Loucy (cell line): ENCODE measurements around the gene PROM2.

Experiments used
- H2AFZ ChIP-seq: fragments of 200-600 bp; sonication (generic); 2 replicates; pipeline ENCODE4 v1.6.0; 2016; ENCODE audit warnings: antibody characterized with exemption, mild to moderate bottlenecking, low read length, moderate library complexity
- H3F3A ChIP-seq: fragments of 200-600 bp; 2 replicates; pipeline ENCODE4 v1.6.0; 2016; ENCODE audit warnings: antibody characterized with exemption, low read depth, mild to moderate bottlenecking
- H3K27me3 ChIP-seq: fragments of 200-600 bp; sonication (generic); 2 replicates; pipeline ENCODE4 v1.6.1; 2014; ENCODE audit warnings: low read length, mild to moderate bottlenecking; ENCODE audit not compliant: insufficient read depth, poor library complexity, severe bottlenecking
- H3K36me3 ChIP-seq: fragments of 200-600 bp; sonication (generic); 2 replicates; pipeline ENCODE4 v1.6.1; 2016; ENCODE audit warnings: low read length; ENCODE audit not compliant: insufficient read depth
- H3K4me1 ChIP-seq: fragments of 200-600 bp; sonication (generic); 2 replicates; pipeline ENCODE4 v1.5.1; 2014; ENCODE audit warnings: low read length, mild to moderate bottlenecking; ENCODE audit not compliant: insufficient read depth, poor library complexity, severe bottlenecking
- H3K4me2 ChIP-seq: fragments of 200-600 bp; sonication (generic); 2 replicates; pipeline ENCODE4 v1.6.0; 2014; ENCODE audit warnings: antibody characterized with exemption, low read length, low read depth, mild to moderate bottlenecking; ENCODE audit not compliant: poor library complexity, severe bottlenecking
- H3K4me3 ChIP-seq: fragments of 200-600 bp; sonication (generic); 2 replicates; pipeline ENCODE4 v1.5.1; 2014; ENCODE audit warnings: low read length, mild to moderate bottlenecking, mixed read lengths; ENCODE audit not compliant: poor library complexity, severe bottlenecking
- H3K79me2 ChIP-seq: fragments of 200-600 bp; sonication (generic); 2 replicates; pipeline ENCODE4 v1.6.1; 2014; ENCODE audit warnings: low read length; ENCODE audit not compliant: insufficient read depth
- H3K9ac ChIP-seq: fragments of 200-600 bp; sonication (generic); 2 replicates; pipeline ENCODE4 v1.6.0; 2014; ENCODE audit warnings: mild to moderate bottlenecking, low read depth, low read length, moderate library complexity; ENCODE audit not compliant: poor library complexity, severe bottlenecking
- H3K9me2 ChIP-seq: fragments of 200-600 bp; sonication (generic); replicated peaks from 2 replicates; pipeline ENCODE4 v1.6.1; 2016; ENCODE audit warnings: low read depth, low read length, mixed read lengths
- H3K9me3 ChIP-seq: fragments of 200-600 bp; sonication (generic); 2 replicates; pipeline ENCODE4 v1.6.1; 2014; ENCODE audit warnings: mild to moderate bottlenecking, antibody characterized with exemption, low read length, low read depth; ENCODE audit not compliant: insufficient read depth
- H4K20me1 ChIP-seq: fragments of 200-600 bp; sonication (generic); 2 replicates; pipeline ENCODE4 v1.6.0; 2014; ENCODE audit warnings: antibody characterized with exemption, low read length, mild to moderate bottlenecking; ENCODE audit not compliant: insufficient read depth, poor library complexity, severe bottlenecking
- EZH2phosphoT487 ChIP-seq: fragments of 200-600 bp; IDR thresholded peaks from 2 replicates; pipeline ENCODE4 v1.6.1; 2018; ENCODE audit warnings: antibody characterized with exemption, mild to moderate bottlenecking, moderate library complexity, borderline replicate concordance
- TF ChIP-seq, protein P1 (sequence below): fragments of 200-600 bp; sonication (generic); conservative IDR thresholded peaks from 2 replicates; pipeline ENCODE4 v1.5.1; 2014; ENCODE audit warnings: mild to moderate bottlenecking, antibody characterized with exemption, low read length

Gene PROM2

DNA sequence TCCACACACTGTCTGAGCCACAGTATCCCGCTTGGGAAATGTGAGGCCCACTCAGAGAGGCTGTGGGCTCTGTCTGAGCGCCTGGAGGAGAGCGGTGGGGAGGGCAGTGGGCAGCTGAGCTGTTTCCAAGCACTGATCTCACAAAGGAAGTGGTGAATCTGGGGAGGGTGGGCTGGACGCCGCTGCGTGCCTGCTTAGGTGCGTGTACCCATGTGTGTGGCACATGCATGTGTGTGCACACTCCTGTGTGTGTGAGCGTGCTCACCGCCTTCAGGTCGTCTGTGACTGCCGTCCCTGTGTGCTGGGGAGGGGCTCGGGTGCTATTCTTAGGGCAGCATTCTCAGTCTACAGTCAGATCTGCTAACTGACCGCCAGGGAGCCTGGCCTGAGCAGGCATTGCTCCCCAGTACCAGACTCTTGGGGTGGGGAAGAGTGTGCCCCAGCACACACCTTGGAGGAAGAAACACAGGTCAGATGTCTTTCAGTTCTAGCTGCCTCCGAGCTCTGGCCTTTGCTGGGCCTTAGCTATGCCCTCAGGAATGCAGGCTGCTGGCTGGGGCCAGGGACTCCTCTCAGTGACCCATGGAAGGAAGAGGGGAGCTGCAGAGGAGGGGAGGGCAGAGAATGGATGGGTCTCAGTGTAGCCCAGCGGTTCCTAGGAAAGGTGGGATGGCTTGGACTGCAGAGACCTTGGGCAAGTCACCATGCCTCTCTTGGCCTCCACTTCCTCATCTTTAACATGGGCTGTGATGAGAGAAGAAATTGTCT is 54.3 kb downstream of the PROM2 start:
- Histone ChIP-seq H2AFZ (no peak overlapping the region), H3K4me1 (no peaks in the 10 kb centered on the region), H3K4me3 (no peak overlapping the region), H3K9me2 (no peaks in the 10 kb centered on the region), H4K20me1 (no peaks in the 10 kb centered on the region), H3K4me2 (no peak overlapping the region), H3K79me2 (no peaks in the 10 kb centered on the region), H3K9ac (no peak overlapping the region), H3F3A (no peaks in the 10 kb centered on the region), H3K9me3 (no peaks in the 10 kb centered on the region), H3K27me3 (no peaks in the 10 kb centered on the region), H3K36me3 (no peaks in the 10 kb centered on the region)
- TF ChIP-seq, protein P1, sequence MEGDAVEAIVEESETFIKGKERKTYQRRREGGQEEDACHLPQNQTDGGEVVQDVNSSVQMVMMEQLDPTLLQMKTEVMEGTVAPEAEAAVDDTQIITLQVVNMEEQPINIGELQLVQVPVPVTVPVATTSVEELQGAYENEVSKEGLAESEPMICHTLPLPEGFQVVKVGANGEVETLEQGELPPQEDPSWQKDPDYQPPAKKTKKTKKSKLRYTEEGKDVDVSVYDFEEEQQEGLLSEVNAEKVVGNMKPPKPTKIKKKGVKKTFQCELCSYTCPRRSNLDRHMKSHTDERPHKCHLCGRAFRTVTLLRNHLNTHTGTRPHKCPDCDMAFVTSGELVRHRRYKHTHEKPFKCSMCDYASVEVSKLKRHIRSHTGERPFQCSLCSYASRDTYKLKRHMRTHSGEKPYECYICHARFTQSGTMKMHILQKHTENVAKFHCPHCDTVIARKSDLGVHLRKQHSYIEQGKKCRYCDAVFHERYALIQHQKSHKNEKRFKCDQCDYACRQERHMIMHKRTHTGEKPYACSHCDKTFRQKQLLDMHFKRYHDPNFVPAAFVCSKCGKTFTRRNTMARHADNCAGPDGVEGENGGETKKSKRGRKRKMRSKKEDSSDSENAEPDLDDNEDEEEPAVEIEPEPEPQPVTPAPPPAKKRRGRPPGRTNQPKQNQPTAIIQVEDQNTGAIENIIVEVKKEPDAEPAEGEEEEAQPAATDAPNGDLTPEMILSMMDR, result no peak
- TF ChIP-seq EZH2phosphoT487, result no peak

DNA sequence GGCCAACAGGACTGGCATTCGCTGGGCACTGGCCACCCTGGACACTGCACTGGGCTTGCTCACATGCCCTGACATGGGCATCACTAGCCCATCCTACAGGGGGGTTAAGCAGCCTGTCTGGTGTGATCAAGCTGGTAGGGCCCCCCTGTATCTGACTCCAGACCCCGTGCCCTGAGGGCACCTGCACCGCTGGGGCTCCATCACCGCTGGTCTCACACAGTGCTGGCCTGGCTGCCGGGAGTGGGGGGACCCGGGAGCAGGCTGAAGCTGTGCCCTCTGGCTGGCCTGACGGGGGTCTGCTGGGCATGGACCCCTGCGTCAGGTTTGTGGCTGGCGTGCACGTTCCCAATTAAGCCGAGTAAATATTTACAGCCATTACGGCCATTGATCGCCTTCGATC is 55.2 kb downstream of the PROM2 start:
- Histone ChIP-seq H3K4me2 (no peak overlapping the region), H3K9ac (no peak overlapping the region), H2AFZ (no peak overlapping the region), H3K4me3 (no peak overlapping the region), H3K27me3 (no peaks in the 10 kb centered on the region), H3K36me3 (no peaks in the 10 kb centered on the region), H3F3A (no peaks in the 10 kb centered on the region), H3K9me3 (no peaks in the 10 kb centered on the region), H3K4me1 (no peaks in the 10 kb centered on the region), H3K9me2 (no peaks in the 10 kb centered on the region), H3K79me2 (no peaks in the 10 kb centered on the region), H4K20me1 (no peaks in the 10 kb centered on the region)
- TF ChIP-seq, protein P1, result no peak
- no peak for TF ChIP-seq EZH2phosphoT487

DNA sequence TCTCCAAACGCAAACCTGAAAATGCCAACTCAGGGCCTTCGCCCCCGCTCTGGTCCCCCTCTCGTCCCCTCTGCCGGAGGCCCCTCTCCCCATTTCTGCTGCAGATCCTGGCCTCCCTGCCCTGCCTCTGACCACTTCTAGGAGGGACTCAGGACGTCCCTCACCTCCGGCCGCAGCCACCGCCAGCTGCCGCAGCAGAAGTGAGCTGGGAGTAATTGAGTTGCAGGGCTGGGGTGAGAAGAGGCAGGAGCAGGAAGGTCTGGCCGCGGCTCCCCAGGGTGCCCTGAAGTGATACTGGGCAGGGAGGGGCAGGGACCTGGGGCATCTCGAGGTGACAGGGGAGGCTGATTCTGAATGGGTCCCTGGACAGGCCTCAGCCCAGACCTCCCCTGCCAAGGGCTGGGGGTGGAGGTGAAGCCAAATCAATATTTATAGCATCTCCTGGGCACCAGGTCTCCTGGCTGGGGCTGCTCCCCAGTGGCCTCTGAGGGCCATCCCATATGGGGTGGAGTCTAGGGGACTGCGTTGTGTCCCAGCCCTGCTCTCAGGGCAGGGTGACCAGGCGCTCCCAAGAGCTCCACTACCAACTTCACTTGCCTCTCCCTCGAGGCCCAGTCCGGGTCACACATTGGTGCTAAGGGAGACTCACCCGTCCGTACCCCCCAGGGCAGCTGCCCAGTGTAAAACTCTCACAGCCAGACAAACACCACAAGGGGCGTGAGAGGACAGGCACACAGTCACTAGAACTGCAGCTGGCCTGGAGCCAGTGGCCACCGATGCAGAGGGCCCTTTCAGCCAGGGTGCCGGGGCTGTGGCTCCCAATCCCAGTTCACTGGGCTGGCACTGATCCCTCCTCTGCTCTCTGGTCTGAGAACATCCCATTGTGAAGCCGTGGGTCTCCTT is 55.9 kb downstream of the PROM2 start:
- no peak overlapping the region for H2AFZ ChIP-seq
- TF ChIP-seq EZH2phosphoT487, result no peak
- TF ChIP-seq, protein P1, result no peak
- H3F3A ChIP-seq, result no peaks in the 10 kb centered on the region
- H4K20me1 ChIP-seq, result no peaks in the 10 kb centered on the region
- no peaks in the 10 kb centered on the region for H3K9me2 ChIP-seq
- no peak overlapping the region for H3K4me3 ChIP-seq
- H3K27me3 ChIP-seq, result no peaks in the 10 kb centered on the region
- no peaks in the 10 kb centered on the region for H3K36me3 ChIP-seq
- H3K9me3 ChIP-seq, result no peaks in the 10 kb centered on the region
- H3K4me1 ChIP-seq, result no peaks in the 10 kb centered on the region
- no peak overlapping the region for H3K9ac ChIP-seq
- no peak overlapping the region for H3K4me2 ChIP-seq
- H3K79me2 ChIP-seq, result no peaks in the 10 kb centered on the region
